Chondrocyte (in vitro differentiated cells): Measurements from ENCODE around the gene RIC8B. TPM values are rescaled to one million over a fixed set of nuclear protein-coding genes. Genes with fewer than 3 reads are reported as not detected.

ENCODE experiments used
- DNase-seq: peaks from one replicate; pipeline ENCODE4 v3.0.0; 2021; ENCODE audit warnings: mixed read lengths, low spot score
- H3K27ac Mint-ChIP-seq: one replicate; pipeline ENCODE4 v1.8.0; 2021; ENCODE audit warnings: mild to moderate bottlenecking, moderate library complexity, mixed read lengths; ENCODE audit not compliant: unreplicated experiment
- H3K27me3 Mint-ChIP-seq: 2 replicates; pipeline ENCODE4 v1.8.0; 2021; ENCODE audit warnings: low read depth, mixed read lengths
- H3K36me3 Mint-ChIP-seq: 2 replicates; pipeline ENCODE4 v1.8.0; 2021; ENCODE audit warnings: low read depth, mixed read lengths
- H3K4me1 Mint-ChIP-seq: 2 replicates; pipeline ENCODE4 v1.8.0; 2021; ENCODE audit warnings: low read depth, mild to moderate bottlenecking, mixed read lengths
- H3K4me3 Mint-ChIP-seq: one replicate; pipeline ENCODE4 v1.8.0; 2021; ENCODE audit warnings: mild to moderate bottlenecking, moderate library complexity, mixed read lengths; ENCODE audit not compliant: unreplicated experiment
- H3K9me3 Mint-ChIP-seq: 2 replicates; pipeline ENCODE4 v1.8.0; 2021; ENCODE audit warnings: low read depth, mixed read lengths
- CTCF ChIP-seq: fragments of 200-600 bp; sonication (generic); IDR thresholded peaks from 2 replicates; pipeline ENCODE4 v1.5.0; 2021; ENCODE audit warnings: antibody characterized with exemption, mild to moderate bottlenecking, moderate library complexity
- total RNA-seq: library from RNA; stranded (reverse); gene quantifications from 3 replicates; pipeline ENCODE4 v1.2.1, GENCODE V29; 2021

Gene RIC8B
- total RNA-seq, 1 donor from 2014 or later, result 12.3 TPM

- H3K4me1 Mint-ChIP-seq, result peaks cover 10% of the 10 kb centered on the region
- H3K27me3 Mint-ChIP-seq, result no peaks in the 10 kb centered on the region
- no peak for TF ChIP-seq CTCF
- DNase-seq, result no peak
- H3K9me3 Mint-ChIP-seq, result no peaks in the 10 kb centered on the region
- no peak overlapping the region for H3K27ac Mint-ChIP-seq
- peaks cover 16% of the 10 kb centered on the region for H3K36me3 Mint-ChIP-seq
- no peak overlapping the region for H3K4me3 Mint-ChIP-seq
These were observed 27.5 kb downstream of the RIC8B start for GRCh38 chr12:106801830-106802533.

GRCh38 chr12:106804668-106805067 lies 30.2 kb downstream of the RIC8B start:
- no peak for TF ChIP-seq CTCF
- H3K4me3 Mint-ChIP-seq, result no peak overlapping the region
- H3K4me1 Mint-ChIP-seq, result peaks cover 10% of the 10 kb centered on the region
- no peak for DNase-seq
- H3K36me3 Mint-ChIP-seq, result peaks cover 16% of the 10 kb centered on the region
- no peak overlapping the region for H3K27ac Mint-ChIP-seq
- no peaks in the 10 kb centered on the region for H3K27me3 Mint-ChIP-seq
- H3K9me3 Mint-ChIP-seq, result no peaks in the 10 kb centered on the region

- H3K4me1 Mint-ChIP-seq, result no peaks in the 10 kb centered on the region
- H3K36me3 Mint-ChIP-seq, result peaks cover 7% of the 10 kb centered on the region
- no peak for TF ChIP-seq CTCF
These were observed 40.2 kb downstream of the RIC8B start for GRCh38 chr12:106814714-106815113.

GRCh38 chr12:106815741-106816140 lies 41.3 kb downstream of the RIC8B start:
- no peaks in the 10 kb centered on the region for H3K4me1 Mint-ChIP-seq
- DNase-seq, result no peak
- no peaks in the 10 kb centered on the region for H3K9me3 Mint-ChIP-seq
- H3K36me3 Mint-ChIP-seq, result peaks cover 7% of the 10 kb centered on the region
- H3K4me3 Mint-ChIP-seq, result no peak overlapping the region
- no peak overlapping the region for H3K27ac Mint-ChIP-seq
- TF ChIP-seq CTCF, result no peak
- H3K27me3 Mint-ChIP-seq, result no peaks in the 10 kb centered on the region

More at GRCh38 chr12:106814714-106815113, 40.2 kb downstream of the RIC8B start:
- no peak overlapping the region for H3K4me3 Mint-ChIP-seq
- no peaks in the 10 kb centered on the region for H3K9me3 Mint-ChIP-seq
- no peak for DNase-seq
- H3K27me3 Mint-ChIP-seq, result no peaks in the 10 kb centered on the region
- H3K27ac Mint-ChIP-seq, result no peak overlapping the region

GRCh38 chr12:106816231-106816630 lies 41.7 kb downstream of the RIC8B start:
- Mint-ChIP-seq H3K36me3 (peaks cover 7% of the 10 kb centered on the region), H3K27me3 (no peaks in the 10 kb centered on the region), H3K4me3 (no peak overlapping the region), H3K9me3 (no peaks in the 10 kb centered on the region), H3K4me1 (no peaks in the 10 kb centered on the region), H3K27ac (no peak overlapping the region)
- no peak for DNase-seq
- TF ChIP-seq CTCF, result no peak
